OCI-M1 (cell line): ENCODE results near the gene RIMS4.
A peak's percentile ranks its signal among the peaks of the same experiment; 100 is the strongest.
"Not testable (repeated sequence)": the region's sequence is repeated elsewhere in the genome, so short reads cannot be mapped to it uniquely, and the experiment has no call there.

ENCODE experiments used
- DNase-seq: peaks from one replicate; lab custom pipeline; 2025; lab: John Stamatoyannopoulos, UW

The RIMS4 gene

GRCh38 chr20:44795836-44796235 is 14.5 kb downstream of the RIMS4 start:
- DNase-seq = no peak

GRCh38 chr20:44792796-44793195 is 17.6 kb downstream of the RIMS4 start:
- DNase-seq = no peak

GRCh38 chr20:44790638-44791393 is 19.5 kb downstream of the RIMS4 start:
- no peak for DNase-seq

GRCh38 chr20:44788706-44789456 is 21.5 kb downstream of the RIMS4 start:
- DNase-seq = no peak

- DNase-seq = no peak
Observed at GRCh38 chr20:44787299-44787698, 23.0 kb downstream of the RIMS4 start.

- no peak for DNase-seq
Observed at GRCh38 chr20:44785768-44786167, 24.6 kb downstream of the RIMS4 start.

- DNase-seq = no peak
Observed at GRCh38 chr20:44784688-44785087, 25.7 kb downstream of the RIMS4 start.

GRCh38 chr20:44781791-44782190 is 28.6 kb downstream of the RIMS4 start:
- DNase-seq = no peak

- DNase-seq = no peak
Observed at GRCh38 chr20:44781118-44781517, 29.2 kb downstream of the RIMS4 start.

GRCh38 chr20:44780226-44780625 is 30.1 kb downstream of the RIMS4 start:
- peak; percentile 69 for DNase-seq

GRCh38 chr20:44776980-44777379 is 33.4 kb downstream of the RIMS4 start:
- DNase-seq = peak; percentile 59

- no peak for DNase-seq
Observed at GRCh38 chr20:44773070-44773829, 37.1 kb downstream of the RIMS4 start.

- no peak for DNase-seq
Observed at GRCh38 chr20:44772636-44773035, 37.7 kb downstream of the RIMS4 start.

- DNase-seq = no peak
Observed at GRCh38 chr20:44771172-44771535, 39.2 kb downstream of the RIMS4 start.

- no peak for DNase-seq
Observed at GRCh38 chr20:44770484-44771171, 39.7 kb downstream of the RIMS4 start.

- no peak for DNase-seq
Observed at GRCh38 chr20:44769481-44769863, 40.9 kb downstream of the RIMS4 start.

GRCh38 chr20:44768854-44769480 is 41.4 kb downstream of the RIMS4 start:
- DNase-seq = no peak

- no peak for DNase-seq
Observed at GRCh38 chr20:44768256-44768655, 42.1 kb downstream of the RIMS4 start.

GRCh38 chr20:44765701-44766347 is 44.5 kb downstream of the RIMS4 start:
- no peak for DNase-seq

- DNase-seq = no peak
Observed at GRCh38 chr20:44765091-44765490, 45.3 kb downstream of the RIMS4 start.

- not testable (repeated sequence) for DNase-seq
Observed at GRCh38 chr20:44763798-44764197, 46.5 kb downstream of the RIMS4 start.
